NCI-H524 (cell line): ENCODE measurements around the gene DBI.
A peak's percentile ranks its signal among the peaks of the same experiment; 100 is the strongest.
"Not testable (repeated sequence)": the region's sequence is repeated elsewhere in the genome, so short reads cannot be mapped to it uniquely, and the experiment has no call there.

Experiments
- DNase-seq, 2 experiments: peaks; one replicate each; lab custom pipeline; 2025; lab: John Stamatoyannopoulos, UW

Gene DBI

GRCh38 chr2:119365436-119365835, 1.3 kb upstream of the DBI start:
- DNase-seq = no peak

GRCh38 chr2:119366161-119366648, 572 bp upstream of the DBI start:
- peak in 1 of 2 experiments; percentile 31 for DNase-seq

- peak; percentile 33 to 43 for DNase-seq
Measured at GRCh38 chr2:119367472-119368099, 809 bp downstream of the DBI start.

- DNase-seq = no peak
Measured at GRCh38 chr2:119369845-119370244, 3.1 kb downstream of the DBI start.

GRCh38 chr2:119371111-119371510, 4.3 kb downstream of the DBI start:
- no peak for DNase-seq

GRCh38 chr2:119372778-119373568, 6.2 kb downstream of the DBI start:
- DNase-seq = no peak

- DNase-seq = not testable (repeated sequence)
Measured at GRCh38 chr2:119373907-119374745, 7.3 kb downstream of the DBI start.

DNA sequence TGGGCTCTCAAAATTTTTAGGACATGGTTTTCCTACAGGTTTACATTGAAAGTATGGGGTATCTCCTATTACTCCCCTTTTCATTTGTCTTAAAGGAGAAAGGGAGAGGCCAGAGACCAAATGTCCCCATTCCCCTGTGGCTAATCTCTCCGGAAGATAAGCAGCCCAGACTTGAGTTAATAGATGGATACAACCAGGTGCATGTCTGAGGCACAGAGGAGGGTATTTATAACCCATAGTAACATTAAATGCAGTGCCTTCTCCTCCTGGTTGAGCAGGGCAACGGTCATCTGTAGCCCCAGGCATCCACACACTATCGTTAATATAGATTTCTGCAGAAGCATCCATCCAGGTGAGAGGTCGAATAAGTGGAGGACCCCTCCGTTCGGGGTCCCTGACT, 9.6 kb downstream of the DBI start:
- DNase-seq = not testable (repeated sequence)

GRCh38 chr2:119376810-119377209, 10.0 kb downstream of the DBI start:
- DNase-seq = no peak

- DNase-seq = peak in 1 of 2 experiments; percentile 11
Measured at GRCh38 chr2:119377294-119377992, 10.7 kb downstream of the DBI start.

GRCh38 chr2:119377993-119378345, 11.2 kb downstream of the DBI start:
- no peak for DNase-seq

DNA sequence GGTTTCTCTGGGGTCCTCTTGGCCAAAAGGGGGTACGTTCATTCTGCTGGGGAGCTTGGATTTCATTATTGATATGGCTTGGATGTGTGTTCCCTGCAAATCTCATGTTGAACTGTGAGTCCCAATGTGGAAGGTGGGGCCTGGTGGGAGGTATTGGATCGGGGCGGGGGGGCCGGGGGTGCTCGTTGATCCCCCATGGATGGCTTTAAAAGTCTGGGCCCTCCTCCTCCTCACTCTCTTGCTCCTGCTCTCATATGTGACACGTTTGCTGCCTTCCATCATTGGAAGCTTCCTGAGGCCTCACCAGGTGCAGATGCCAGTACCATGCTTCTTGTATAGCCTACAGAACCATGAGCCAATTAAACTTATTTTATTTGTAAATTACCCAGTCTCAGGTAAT, 11.8 kb downstream of the DBI start:
- no peak for DNase-seq

GRCh38 chr2:119383410-119384140, 16.8 kb downstream of the DBI start:
- DNase-seq = peak; percentile 91 to 93

DNA sequence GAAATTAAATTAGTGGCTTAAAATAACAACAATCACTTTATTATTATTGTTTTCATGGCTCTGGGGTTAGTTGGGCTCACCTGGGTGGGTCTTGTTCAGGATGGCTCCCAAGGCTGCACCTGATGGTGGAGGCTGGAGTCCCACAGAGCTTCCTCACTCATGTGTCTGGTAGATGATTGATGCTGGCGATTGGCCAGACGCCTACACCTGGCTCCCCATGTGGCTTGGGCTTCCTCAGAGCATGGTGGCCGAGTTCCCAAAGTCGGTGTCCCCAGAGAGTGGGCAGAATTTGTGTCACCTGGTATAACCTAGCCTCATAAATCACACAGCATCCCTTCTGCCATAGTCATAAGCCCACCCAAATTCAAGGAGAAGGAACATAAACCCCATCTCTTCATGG, 18.2 kb downstream of the DBI start:
- DNase-seq = peak in 1 of 2 experiments; percentile 6

DNA sequence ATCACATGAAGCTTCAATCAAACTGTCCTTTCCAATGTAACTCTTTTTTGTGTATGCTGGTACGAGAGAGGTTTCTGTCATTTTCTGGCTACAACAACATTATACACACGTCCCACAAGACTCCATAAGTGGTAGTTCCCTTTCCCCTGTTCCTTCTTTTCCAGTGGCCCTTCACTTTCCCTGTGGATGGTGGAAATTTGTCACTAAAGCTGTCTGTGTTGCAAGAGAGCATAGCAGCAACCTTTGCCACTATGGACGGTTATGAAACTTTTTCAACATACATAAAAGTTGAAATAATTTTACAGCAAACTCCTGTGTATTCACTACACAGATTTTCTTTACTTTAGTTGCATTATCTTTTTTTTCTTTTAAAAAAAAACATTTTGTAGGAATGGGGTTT, 18.7 kb downstream of the DBI start:
- no peak for DNase-seq

- DNase-seq = no peak
Measured at GRCh38 chr2:119387381-119388129, 20.8 kb downstream of the DBI start.

DNA sequence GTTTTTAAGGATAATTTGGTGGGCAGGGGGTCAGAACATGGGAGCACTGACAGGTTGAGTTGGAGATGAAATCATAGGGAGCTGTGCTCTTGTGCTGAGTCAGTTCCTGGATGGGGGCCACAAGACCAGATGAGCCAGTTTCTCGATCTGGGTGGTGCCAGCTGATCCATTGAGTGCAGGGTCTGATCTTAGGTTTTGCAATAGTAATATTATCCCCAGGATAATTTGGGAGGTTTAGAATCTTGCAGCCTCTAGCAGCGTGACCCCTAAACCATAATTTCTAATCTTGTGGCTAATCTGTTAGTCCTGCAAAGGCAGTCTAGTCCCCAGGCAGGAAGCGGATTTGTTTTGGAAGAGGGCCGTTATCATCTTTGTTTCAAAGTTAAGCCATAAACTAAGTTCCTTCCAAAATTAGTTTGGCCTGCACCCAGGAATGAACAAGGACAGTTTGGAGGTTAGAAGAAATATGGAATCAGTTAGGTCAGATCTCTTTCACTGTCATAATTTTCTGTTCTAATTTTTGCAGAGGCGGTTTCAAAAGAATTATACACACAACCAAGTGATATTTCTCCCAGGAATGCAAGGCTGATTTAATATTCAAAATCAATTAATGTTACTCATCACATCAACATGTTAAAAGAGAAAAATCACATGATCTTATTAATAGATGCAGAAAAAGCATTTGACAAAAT, 23.0 kb downstream of the DBI start:
- DNase-seq = peak in 1 of 2 experiments; percentile 34

DNA sequence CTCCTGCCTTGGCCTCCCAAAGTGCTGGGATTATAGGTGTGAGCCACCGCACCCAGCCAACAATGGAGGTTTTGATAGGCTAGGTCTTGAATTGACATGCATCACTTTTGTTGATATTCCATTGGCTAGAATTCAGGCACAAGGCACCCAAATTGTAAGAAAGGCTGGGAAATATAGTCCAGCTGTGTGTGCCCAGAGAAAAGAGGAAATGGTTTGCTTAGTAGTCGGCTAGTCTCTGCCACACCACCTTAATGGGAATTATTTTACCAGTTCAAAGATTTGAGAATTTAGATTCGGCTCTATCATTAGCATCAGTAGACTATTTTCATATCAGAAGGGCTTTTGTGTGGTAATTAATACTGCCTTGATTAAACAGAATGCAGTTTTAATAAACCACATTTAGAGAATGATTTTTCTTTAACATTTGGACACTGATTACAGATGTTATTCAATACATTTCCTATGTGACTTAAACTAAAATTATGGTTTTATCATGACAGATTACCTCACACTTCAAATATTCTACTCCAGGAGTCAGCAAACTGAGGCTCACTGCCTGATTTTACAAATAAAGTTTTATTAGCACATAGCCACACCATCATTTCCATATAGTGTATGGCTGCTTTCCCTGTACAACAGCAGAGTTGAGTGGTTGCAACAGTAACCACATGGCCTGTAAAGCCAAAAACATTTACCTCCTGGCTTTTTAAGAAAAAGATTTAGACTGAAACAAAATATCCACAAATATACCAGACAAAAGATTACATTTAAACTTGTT, 27.4 kb downstream of the DBI start:
- DNase-seq = no peak

DNA sequence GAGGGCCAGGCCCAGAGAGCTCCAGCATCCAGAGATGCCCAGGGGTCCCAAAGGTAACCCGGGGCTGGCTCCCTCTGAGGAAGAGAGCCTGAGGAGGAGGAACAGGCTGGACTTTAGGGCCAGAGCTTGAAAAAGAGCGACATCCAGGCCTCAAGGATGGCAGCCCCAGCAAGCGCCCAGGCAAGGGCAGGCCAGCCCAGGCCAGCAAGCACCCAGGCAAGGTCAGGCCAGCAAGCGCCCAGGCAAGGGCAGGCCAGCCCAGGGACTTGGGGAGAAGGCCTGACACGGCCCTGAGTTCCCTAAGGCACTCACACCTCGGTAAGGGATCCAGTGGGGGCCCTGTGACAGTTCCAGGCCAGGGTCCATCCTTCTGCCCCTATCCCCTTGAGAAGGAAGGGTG, 30.4 kb downstream of the DBI start:
- no peak for DNase-seq
